Endothelial cell of umbilical vein (primary cell): ENCODE data around the gene BRINP2. TPM values are rescaled to one million over a fixed set of nuclear protein-coding genes. Genes with fewer than 3 reads are reported as not detected.

Experiments used
- BruUV-seq: library from RNA; stranded (reverse); fragments of 400-500 nt; replicated peaks from 2 replicates; lab custom pipeline; 2021; lab: Mats Ljungman, UMichigan
- CTCF ChIA-PET: fragments of 300-600, 350-600 bp; sonication (Branson Sonifier 250); formaldehyde crosslinking; loops from one replicate; lab custom pipeline; 2021; ENCODE audit warnings: antibody characterized with exemption, inconsistent platforms; lab: Charles Lee
- POLR2A ChIA-PET: fragments of 300-600, 350-600 bp; sonication (Branson Sonifier 250); formaldehyde crosslinking; loops from one replicate; lab custom pipeline; 2021; ENCODE audit warnings: antibody characterized with exemption, inconsistent platforms; lab: Charles Lee
- DNase-seq: peaks from one replicate; pipeline ENCODE4 v3.0.0-alpha.2; 2011; ENCODE audit warnings: low read depth, low spot score
- FAIRE-seq: peaks from 2 replicates; lab custom pipeline; 2011; peaks lifted over from hg19 to GRCh38; lab: Jason Lieb, UNC
- H2AFZ ChIP-seq: 2 replicates; pipeline ENCODE4 v1.6.0; 2012; ENCODE audit warnings: low read depth, low read length, control low read depth, inconsistent platforms
- H3K27ac ChIP-seq: 2 replicates; pipeline ENCODE4 v1.5.1; 2011; ENCODE audit warnings: low read depth, mild to moderate bottlenecking, control low read depth, low read length, moderate library complexity; ENCODE audit not compliant: insufficient read depth
- H3K27me3 ChIP-seq, 2 experiments: 2 replicates each; pipeline versions ENCODE4 v1.6.0 to v1.6.1; 2011; ENCODE audit warnings: low read length in 2 of 2, mixed read lengths in 1 of 2; ENCODE audit not compliant: control insufficient read depth in 2 of 2, insufficient read depth in 2 of 2
- H3K36me3 ChIP-seq, 2 experiments: 2 replicates in 1 of 2; 3 replicates in 1 of 2; pipeline ENCODE4 v1.5.1; 2011; ENCODE audit warnings: low read length in 2 of 2, mild to moderate bottlenecking in 1 of 2, moderate library complexity in 1 of 2; ENCODE audit not compliant: control insufficient read depth in 2 of 2, insufficient read depth in 2 of 2; ENCODE audit errors: extremely low read depth in 1 of 2
- H3K4me1 ChIP-seq: 3 replicates; pipeline ENCODE4 v1.5.1; 2011; ENCODE audit warnings: mild to moderate bottlenecking, low read length; ENCODE audit not compliant: control insufficient read depth, insufficient read depth; ENCODE audit errors: extremely low read depth
- H3K4me2 ChIP-seq: 2 replicates; pipeline ENCODE4 v1.6.1; 2011; ENCODE audit warnings: low read length, control low read depth, mixed read lengths; ENCODE audit not compliant: insufficient read depth
- H3K4me3 ChIP-seq, 3 experiments: fragments of 200-600 bp in 1 of 3; sonication (generic), shearing (Covaris generic) in 1 of 3; replicated peaks in 1 of 3; 2 replicates each; pipeline ENCODE4 v1.5.1; 2011 to 2016; ENCODE audit warnings: control low read depth in 3 of 3, low read length in 3 of 3, mild to moderate bottlenecking in 2 of 3, inconsistent platforms in 1 of 3, low read depth in 1 of 3, moderate library complexity in 1 of 3; ENCODE audit not compliant: insufficient read depth in 1 of 3
- H3K79me2 ChIP-seq: 2 replicates; pipeline ENCODE4 v1.6.0; 2012; ENCODE audit warnings: low read length, inconsistent platforms; ENCODE audit not compliant: control insufficient read depth, insufficient read depth
- H3K9ac ChIP-seq: replicated peaks from 2 replicates; pipeline ENCODE3; 2011; ENCODE audit warnings: low read length, control low read depth; ENCODE audit not compliant: insufficient read depth; ENCODE audit errors: extremely low read depth
- H3K9me1 ChIP-seq: replicated peaks from 3 replicates; pipeline ENCODE4 v1.6.0; 2011; ENCODE audit warnings: mild to moderate bottlenecking, low read length; ENCODE audit not compliant: control insufficient read depth, insufficient read depth; ENCODE audit errors: extremely low read depth
- H3K9me3 ChIP-seq: replicated peaks from 2 replicates; pipeline ENCODE4 v1.5.1; 2012; ENCODE audit warnings: low read length, inconsistent platforms; ENCODE audit not compliant: control insufficient read depth, insufficient read depth
- H4K20me1 ChIP-seq: replicated peaks from 2 replicates; pipeline ENCODE3; 2011; ENCODE audit warnings: mild to moderate bottlenecking, low read length; ENCODE audit not compliant: control insufficient read depth, insufficient read depth; ENCODE audit errors: extremely low read depth
- CTCF ChIP-seq, 2 donors: IDR thresholded peaks; 1 replicate in 1 of 2; 2 replicates in 1 of 2; pipeline ENCODE4 v1.5.1; 2011; ENCODE audit warnings: low read length in 2 of 2, mild to moderate bottlenecking in 2 of 2, moderate library complexity in 2 of 2, control low read depth in 1 of 2, inconsistent platforms in 1 of 2, low read depth in 1 of 2; ENCODE audit not compliant: insufficient read depth in 1 of 2; ENCODE audit errors: extremely low read depth in 1 of 2
- FOS ChIP-seq: IDR thresholded peaks from 2 replicates; pipeline ENCODE4 v1.6.1; 2011; ENCODE audit warnings: mild to moderate bottlenecking, low read length, moderate library complexity, borderline replicate concordance; ENCODE audit not compliant: insufficient read depth
- MAX ChIP-seq: IDR thresholded peaks from 2 replicates; pipeline ENCODE4 v1.6.1; 2011; ENCODE audit not compliant: insufficient read depth, insufficient read length
- MYC ChIP-seq: IDR thresholded peaks from one replicate; pipeline ENCODE4 v1.6.1; 2011; ENCODE audit warnings: mild to moderate bottlenecking, low read depth, low read length
- POLR2A ChIP-seq: IDR thresholded peaks from 2 replicates; pipeline ENCODE4 v1.6.1; 2012; ENCODE audit warnings: low read depth, mild to moderate bottlenecking, control low read depth, low read length
- POLR2AphosphoS5 ChIP-seq: IDR thresholded peaks from 2 replicates; pipeline ENCODE4 v1.6.1; 2012; ENCODE audit warnings: low read depth, mild to moderate bottlenecking, control low read depth, low read length, moderate library complexity; ENCODE audit not compliant: insufficient read depth
- dilution Hi-C: fragments of 300-500 bp; cut with MboI; formaldehyde crosslinking; loops from one replicate; pipeline ENCODE4 v1.15.0; 2019; ENCODE audit warnings: low sequenced_read_pairs; ENCODE audit not compliant: extremely low pct_ligation_motif_present
- intact Hi-C: fragments of 100-400 bp; cut with micrococcal nuclease; formaldehyde crosslinking; loops from one replicate; pipeline ENCODE4 v1.10.0; 2022
- polyA plus RNA-seq, 4 experiments: library from polyadenylated mRNA; depleted of rRNA in 3 of 4; stranded (reverse) in 3 of 4; unstranded in 1 of 4; fragments of >200 nt; gene quantifications; 2 replicates each; pipeline versions ENCODE4 v1.2.1 to v1.2.3, GENCODE V29; 2011 to 2012; ENCODE audit warnings: missing spikeins in 1 of 4
- total RNA-seq: library from RNA; stranded (reverse); gene quantifications from 2 replicates; pipeline ENCODE4 v1.2.3, GENCODE V29; 2021

Gene BRINP2
- total and polyA plus RNA-seq, 2 donors (not counting 3 experiments of a cell fraction or from before 2014, with no cell fraction given) = not detected

- H3K4me2 ChIP-seq = no peak overlapping the region
- TF ChIP-seq FOS (peak; percentile 68), POLR2A (no peak), POLR2AphosphoS5 (no peak), MYC (no peak), CTCF (IDR thresholded peaks at IDR 0.05; ENCODE audit: extremely low read depth in 1 of 2, insufficient read depth in 1 of 2, low read depth in 1 of 2, low read length in 2 of 2) (peak; percentile 42 to 45), MAX (no peak)
- no peak overlapping the region for H3K27ac ChIP-seq
- peaks cover 8% of the 10 kb centered on the region for H3K4me1 ChIP-seq
- H3K4me3 ChIP-seq = no peak overlapping the region
- CTCF ChIA-PET = interaction anchor here (1.0 to 1.8 kb wide), 3 partner anchors 99 to 689 kb away, joined by 3 to 5 read pairs (median 5); no protein-coding TSS in a partner anchor
- dilution Hi-C loops = no loop called here
- H3K9me3 ChIP-seq = no peaks in the 10 kb centered on the region
- no peaks in the 10 kb centered on the region for H3K79me2 ChIP-seq
- intact Hi-C loops = loop anchor here (1.0 to 5.0 kb wide), 4 partner anchors 99 to 690 kb away; no protein-coding TSS in a partner anchor
- H4K20me1 ChIP-seq = no peaks in the 10 kb centered on the region
- FAIRE-seq = no peak
- H3K9me1 ChIP-seq = no peaks in the 10 kb centered on the region
- no peak overlapping the region for H3K9ac ChIP-seq
- H2AFZ ChIP-seq = peak overlapping the region; percentile 24
- POLR2A ChIA-PET = no interaction called here
- H3K27me3 ChIP-seq = no peaks in the 10 kb centered on the region
- no peaks in the 10 kb centered on the region for H3K36me3 ChIP-seq
- BruUV-seq = no TSS peak
- peak; percentile 53 for DNase-seq
These were observed 85.7 kb downstream of the BRINP2 start for GRCh38 chr1:177256153-177257075.
